GM11168 (cell line): ENCODE results near the gene CTIF.
"Not testable (repeated sequence)": the region's sequence is repeated elsewhere in the genome, so short reads cannot be mapped to it uniquely, and the experiment has no call there.

Experiments
- in situ Hi-C: fragments of 300-500 bp; cut with MboI; formaldehyde crosslinking; loops from one replicate; pipeline ENCODE4 v1.12.0; 2022; ENCODE audit warnings: low sequenced_read_pairs; ENCODE audit not compliant: unreplicated experiment

CTIF gene

DNA sequence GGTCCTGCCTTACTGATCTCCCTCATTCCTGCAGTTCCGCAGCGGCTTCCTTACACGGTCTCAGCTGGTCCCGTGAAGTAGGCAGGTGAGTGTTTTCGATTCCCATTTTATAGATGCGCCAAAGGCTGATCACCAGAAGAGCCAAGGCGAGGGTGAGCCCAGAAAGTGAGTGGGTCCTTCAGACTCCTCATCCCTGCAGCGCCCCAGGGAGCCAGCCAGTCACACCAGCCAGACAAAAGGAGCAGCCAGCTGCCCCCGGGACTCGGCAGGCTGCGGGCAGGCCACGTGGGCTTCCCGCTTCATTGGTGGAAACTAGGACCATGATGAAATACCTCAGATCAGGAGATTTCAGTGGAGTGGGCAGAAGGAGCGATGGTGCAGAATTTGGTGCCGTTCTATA, 326.0 kb downstream of the CTIF start:
- in situ Hi-C loops: no loop called here

DNA sequence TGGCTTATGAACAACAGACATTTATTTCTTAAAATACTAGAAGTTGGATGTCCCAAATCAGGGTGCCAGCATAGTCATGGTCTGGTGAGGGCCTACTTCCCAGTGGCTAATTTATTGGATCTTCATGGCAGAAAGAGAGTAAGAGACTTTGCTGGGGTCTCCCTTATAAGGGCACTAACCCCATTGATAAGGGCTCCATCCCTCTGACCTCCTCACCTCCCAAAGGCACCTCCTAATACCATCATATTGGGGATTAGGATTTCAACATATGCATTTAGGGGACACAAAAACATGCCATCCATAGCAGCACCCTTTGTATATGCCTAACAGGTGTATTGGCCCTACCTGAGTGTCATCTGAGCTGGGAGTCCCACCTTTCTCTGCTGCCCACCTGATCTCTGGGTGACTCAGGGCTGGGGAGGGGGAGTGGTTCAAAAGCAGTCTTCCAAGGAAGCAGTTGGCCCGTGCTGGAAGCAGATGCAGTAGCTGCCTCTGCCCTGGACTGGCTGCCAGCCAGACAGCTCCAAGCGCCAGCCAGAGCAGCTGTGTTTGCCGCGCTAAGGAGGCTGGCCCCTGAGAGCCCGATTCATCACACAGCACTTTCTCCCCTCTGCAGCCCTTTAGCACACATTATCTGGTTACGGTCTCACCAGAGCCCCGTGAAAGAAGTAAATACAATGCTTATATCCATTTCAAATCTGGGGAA, 327.4 kb downstream of the CTIF start:
- in situ Hi-C loops: no loop called here

DNA sequence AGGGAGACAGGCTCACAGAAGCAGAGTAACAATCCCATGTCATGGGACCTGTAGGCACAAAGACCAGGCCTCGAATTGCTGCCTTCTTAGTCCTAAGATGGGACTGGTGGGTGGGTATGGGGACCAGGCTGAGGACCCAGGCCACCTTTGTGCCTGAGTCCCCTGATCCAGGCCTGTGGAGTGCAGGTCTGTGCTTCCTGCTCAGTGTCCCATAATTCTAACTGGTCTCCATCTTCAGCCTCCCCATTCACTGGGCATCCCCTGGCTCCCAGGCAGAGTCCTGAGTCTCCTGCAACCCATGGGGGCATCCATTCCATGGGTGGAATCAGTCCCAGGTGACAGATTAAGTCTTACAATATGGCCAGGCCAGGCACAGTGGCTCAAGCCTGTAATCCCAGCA, 328.0 kb downstream of the CTIF start:
- in situ Hi-C loops: no loop called here

DNA sequence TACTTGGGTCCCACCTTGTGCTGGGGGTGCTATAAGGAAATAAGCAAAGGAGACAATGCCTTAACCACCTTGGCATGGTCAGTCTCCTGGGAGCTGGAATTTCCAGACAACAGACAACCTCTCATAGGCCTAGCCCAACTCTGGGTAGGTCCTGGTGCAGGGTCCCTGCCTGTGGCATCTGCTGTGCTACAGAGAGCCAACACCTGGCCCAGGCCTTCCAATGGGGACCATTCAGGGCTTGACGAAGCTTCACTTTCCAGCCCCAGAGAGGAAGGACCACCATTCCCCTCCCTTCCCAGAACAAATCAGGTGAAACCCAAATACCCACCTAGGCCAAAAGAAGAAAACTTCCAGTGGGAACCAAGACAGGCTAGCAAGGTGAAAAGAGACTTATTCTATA, 329.1 kb downstream of the CTIF start:
- in situ Hi-C loops: no loop called here

DNA sequence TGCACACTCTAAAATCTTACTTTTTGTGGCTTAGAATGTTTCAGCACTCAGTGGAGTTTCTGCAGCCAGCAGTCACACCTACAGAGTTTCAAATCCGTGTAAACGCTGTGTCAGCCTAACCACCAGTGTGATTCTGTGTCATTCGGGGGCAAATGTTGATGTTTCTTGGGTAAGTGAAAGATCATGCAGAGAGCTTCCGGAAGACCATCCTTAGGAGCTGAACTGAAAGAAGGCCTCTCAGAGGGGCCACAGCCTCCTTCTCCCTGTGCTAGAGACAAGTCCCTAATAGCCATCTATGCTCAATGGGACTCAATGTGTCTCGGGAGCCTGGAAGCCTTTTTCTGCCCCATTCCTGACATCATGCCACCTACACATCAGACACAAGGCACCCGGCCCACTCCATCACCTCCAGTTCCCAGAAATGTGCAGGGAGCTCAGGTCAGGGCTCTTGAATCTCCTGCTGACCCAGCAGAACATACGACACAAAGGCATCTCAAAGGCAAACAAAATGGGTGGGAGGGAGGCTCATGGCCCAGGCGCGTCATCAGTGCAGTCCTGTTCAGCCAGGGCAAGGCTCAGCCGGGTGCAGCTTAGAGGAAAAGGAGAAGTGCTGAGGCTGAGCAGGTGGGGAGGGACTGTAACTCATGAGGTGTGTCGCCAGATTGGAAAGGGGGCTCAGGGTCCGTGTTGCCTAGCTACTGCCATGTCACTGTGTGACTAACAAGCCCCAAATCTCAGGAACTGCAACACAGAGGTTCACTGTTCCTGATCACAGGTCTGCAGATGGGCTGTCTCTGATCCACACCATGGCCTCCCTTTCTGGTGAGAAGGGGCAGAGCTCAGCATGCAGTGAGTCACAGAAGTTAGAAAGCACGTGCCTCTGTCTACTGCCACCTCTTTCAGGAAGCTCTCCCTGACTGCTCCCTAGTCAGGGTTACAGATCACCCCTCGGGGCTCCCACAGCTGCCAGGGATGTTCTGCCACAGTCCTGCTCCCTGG, 329.9 kb downstream of the CTIF start:
- in situ Hi-C loops: no loop called here

DNA sequence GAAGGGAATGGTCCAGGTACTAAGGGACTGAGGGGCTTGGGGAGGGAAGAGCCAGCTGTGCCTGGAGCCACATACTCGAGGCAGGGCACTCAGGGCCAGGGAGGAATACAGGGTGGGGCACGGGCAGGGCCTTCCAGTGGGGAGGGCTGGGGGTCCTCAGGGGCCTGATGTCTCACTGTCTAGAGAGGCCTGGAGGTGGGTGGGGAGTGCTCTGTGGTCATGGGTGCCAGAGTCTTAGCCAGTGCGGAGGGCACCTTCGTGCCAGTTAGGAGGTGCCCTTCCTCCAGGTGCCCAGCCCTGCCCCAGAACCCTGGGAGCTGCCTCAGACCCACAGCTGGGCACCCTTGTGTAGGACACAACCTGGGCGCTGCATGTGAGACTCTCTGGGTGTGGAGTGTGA, 330.8 kb downstream of the CTIF start:
- in situ Hi-C loops: no loop called here

DNA sequence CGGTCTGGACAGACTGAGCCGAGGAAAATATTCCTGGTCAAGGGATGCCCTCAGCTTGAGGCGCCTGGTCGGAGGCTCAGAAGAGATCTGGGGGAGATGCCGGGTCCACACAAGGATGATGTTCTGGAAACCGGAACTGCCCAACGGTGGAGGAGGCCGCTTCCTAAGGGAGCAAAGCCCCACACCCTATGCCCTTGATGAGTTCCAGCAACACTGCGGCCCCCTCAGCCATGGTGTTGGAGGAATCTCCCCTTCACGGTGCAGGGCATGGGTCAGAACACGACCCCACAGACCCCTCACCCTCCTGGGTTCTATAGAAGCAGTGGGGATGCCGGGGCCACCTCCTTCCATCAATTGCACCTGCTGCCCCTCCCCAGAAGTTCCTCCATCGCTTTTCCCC, 332.1 kb downstream of the CTIF start:
- in situ Hi-C loops: not testable (repeated sequence)

DNA sequence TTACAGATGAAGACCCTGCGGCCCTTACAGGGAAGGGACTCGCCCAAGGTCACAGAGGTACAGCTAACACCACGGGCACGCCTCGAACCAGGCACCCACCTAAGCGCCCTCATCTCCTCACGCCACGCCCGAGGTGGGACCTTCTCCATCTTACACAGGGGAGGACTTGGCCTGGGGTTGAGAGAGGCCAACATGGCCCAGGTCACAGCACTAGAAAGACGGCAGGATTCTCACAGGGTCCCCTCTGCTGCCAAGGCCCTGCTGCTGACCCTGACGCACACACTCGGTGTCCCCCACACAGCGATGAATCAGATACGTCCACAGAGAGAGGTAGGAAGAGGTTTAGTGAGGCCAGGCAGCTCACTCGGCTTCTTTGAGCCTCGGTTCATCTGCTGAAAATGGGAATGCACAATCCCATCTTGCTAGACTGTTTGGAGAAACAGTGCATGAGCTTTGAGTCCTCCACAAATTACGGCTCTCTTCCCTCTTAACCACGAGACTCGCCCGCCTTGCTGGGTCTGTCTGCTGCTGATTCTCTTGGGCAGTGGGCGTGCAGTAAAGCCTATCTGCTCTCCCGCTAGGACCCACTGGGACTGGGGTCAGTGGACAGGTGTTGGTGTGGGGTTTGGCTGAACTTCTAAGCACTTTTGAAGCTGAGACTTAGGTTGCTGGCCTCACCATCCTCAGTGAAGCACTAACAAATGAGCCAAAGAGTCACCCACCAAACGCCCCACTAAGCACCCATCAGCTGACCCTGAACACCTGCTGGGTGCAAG, 332.7 kb downstream of the CTIF start:
- in situ Hi-C loops: no loop called here

DNA sequence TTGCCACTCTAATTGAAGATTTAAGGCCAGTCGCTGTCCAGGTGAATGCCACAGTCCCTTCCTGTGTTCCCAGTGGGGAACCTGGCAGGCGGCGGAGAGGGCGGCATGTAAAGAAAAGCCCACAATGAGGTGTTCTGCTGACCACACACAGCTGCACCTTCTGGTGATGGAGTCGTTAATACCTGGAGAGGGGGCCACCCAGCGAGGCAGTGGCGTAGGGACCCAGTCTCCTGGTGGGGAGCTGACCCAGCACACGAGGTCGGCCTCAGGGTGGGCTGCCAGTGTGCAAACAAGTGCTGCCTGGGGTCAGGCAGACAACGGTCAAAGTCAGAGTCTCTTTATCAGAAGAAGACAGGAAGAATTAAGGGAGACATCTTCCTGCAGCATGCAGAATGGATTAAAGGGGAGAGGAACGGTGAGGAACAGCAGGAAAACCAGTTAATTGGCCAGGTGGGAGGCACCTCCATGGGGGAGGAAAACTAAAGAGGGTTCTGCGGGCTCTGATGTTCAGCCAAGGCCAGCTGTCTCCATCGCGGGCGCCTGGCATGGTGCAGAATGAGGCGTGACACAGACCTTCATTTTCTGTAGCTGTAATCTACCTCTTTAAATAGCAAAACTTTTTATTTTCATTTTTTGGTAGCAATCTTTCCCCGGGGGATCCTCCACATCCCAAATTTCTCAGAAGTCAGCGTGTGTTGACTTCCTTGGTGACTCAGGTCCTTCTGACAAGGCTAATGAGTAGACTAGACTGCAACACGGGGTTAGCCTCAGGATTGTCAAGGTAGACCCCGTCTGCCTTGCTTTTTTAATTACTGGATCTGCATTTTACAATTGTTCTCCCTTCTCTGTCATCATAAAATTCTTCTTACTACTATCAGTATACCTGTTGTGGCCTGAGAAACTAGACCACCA, 333.7 kb downstream of the CTIF start:
- in situ Hi-C loops: no loop called here

DNA sequence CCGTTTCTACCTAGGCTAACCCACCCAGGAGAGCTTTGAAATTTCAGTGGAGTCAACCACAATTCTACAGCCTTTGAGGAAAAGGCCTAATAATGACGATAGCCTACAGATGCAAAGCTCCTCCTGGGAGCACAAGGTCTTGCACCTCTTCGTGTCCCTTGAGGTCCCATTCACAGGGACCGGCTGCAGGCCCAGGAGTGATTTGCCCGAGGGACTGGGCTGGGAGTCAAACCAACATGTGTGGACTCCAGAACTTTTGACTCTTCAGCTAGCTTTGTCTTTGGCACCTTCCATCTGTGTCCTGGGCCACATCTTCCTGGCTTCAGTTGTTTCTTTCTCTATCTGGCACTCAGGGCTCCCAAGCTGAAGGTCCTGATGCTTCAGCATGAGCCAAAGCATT, 335.4 kb downstream of the CTIF start:
- in situ Hi-C loops: no loop called here

DNA sequence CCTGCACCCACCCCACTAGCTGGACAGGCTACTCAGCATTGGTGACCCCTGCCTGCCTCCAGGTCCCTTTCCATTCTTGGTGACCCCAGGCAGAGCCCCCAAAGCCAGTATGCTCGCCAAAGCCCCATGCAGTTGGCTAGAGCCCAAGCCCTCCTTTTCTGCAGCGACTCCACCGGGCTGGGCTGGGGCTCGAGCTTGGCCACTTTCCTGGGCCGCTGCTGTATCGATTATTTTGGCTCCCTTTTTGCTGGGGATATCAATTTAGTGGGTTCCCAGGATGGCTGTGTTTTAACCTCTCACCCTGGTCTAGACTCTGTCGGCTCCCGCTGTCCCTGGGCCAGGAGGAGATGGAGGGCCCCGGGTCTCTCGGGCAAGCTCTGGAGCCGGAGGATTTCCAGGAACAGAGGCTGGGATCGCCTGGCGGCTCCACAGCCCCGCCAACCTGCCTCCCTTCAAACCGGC, 335.9 kb downstream of the CTIF start:
- in situ Hi-C loops: no loop called here

DNA sequence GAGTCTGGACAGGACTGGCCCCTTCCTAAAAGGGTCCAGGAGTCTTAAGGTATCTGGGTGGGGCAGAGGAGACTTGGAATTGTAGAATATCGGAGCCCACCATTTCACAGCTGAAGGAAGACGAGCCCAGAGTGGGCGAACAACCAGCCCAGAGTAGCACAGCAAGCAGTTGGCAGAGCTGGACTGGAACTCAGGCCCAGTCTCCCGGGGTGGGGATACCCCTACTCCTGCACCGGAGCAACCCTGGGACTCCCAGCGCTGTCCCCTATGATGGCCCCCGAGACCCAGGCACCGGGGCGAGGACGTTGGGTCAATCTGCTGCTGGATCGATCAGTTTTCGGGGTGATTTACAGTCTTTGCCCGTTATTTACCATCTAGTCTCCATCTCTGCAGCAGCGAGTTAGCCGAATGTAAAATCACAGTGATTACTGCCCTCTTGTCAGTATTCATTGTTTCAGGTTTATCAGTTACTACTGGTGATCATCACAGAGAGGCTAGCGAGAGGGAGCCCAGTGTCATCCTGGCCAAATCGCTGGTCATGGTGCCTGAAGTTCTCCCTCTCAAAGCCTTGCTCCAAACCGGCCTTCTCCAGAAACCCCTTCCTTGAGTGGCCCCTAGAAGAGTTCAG, 336.6 kb downstream of the CTIF start:
- in situ Hi-C loops: no loop called here

DNA sequence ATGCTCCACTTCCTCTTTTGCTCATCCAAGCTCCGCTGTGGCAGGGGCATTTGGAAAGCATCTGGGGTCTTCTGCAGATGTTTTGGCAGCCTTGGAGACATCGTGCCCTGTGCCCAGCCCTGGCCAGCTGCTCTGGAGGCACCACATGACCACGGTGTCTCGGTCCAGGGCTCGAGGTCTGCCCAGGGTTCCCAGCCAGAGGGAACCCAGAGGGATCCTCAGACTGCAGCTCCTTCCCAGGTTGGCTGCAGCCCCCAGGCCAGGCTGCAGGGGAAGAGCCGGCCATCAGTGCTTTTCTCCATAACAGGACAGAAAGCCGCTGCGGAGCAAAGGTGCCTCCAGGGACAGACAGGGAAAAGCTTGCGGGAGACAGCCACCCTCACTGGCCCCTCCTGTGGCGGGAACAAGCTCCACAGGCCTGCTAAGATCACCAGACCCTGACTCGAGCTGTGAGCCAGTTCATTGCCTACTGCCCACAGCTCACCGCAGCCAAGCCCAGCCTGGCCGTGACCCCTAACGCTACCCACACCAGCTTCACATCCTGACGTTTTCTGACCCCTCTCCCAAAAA, 337.2 kb downstream of the CTIF start:
- in situ Hi-C loops: no loop called here

DNA sequence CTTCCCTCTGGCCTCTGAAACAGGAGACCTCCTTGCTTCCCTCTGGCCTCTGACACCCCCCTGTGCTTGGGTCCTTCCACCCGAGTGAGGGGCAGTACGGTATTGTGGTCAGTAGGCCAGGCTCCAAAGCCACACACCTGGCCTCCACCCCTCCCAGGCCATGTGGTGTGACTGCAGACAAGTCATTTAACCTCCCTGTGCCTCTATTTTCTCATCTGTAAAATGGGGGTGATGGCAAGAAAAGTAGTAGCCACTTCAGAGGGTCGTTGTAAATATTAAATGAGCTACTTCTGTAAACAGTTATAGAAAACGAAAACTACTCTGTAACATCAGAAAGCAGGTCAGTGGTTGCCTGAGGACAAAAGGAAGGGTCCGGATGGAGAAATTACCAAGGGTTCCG, 337.8 kb downstream of the CTIF start:
- in situ Hi-C loops: no loop called here

DNA sequence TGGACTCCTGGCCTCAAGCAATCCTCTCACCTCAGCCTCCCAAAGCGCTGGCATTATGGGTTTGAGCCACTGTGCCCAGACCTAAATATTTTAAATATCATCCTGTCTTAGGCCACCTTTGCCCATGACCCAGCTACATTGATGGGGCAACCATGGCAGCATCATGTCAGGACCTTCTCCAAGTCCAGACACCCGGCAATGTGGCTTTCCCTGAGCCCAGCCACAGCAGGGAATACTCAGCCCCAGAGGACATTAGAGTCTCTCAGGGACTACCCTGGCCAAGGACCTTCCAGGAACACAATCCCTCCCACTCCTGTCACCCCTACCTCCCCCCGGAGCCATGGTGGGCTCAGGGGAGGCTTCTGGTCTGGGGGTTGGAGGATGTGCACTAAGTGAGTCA, 339.1 kb downstream of the CTIF start:
- in situ Hi-C loops: no loop called here

DNA sequence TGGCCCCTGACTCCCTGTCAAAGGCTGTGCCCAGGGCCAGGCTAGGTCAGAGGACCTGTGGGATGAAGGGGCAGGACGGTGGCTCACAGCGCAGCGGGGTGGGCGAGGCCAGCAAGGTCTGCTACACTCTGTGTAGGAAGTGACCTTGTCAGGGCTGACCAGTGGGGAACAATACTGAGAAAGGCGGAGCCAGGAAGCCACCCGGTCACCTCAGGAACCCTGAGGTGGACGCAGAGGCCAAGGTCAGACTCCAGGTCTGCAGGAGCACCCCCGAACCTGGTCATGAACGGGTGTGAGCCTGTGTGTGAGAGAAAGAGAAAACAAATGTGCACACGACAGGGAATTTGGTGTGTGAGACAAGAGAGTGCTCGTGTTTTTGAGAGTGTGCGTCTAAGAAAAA, 339.6 kb downstream of the CTIF start:
- in situ Hi-C loops: no loop called here

DNA sequence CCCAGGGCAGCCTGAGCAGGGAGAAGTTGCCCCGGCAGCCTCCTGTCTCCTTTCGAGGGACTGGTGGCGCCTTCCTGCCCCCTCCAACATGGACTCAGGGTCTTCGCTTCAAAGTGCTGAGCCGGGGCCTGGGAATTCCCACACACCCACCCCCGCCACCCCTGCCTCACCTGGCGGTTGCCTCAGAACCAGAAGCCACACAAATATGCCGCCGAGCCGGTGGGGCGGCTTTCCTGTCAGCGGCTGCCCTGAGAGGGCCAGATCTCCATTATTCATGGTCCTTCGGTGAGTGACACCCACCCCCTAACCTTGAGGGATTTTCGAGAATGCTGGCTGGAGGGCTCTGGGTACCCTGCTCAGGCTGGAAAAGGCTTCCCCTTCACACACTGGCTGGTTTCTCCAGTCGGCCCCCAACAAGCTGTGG, 340.2 kb downstream of the CTIF start:
- in situ Hi-C loops: no loop called here

DNA sequence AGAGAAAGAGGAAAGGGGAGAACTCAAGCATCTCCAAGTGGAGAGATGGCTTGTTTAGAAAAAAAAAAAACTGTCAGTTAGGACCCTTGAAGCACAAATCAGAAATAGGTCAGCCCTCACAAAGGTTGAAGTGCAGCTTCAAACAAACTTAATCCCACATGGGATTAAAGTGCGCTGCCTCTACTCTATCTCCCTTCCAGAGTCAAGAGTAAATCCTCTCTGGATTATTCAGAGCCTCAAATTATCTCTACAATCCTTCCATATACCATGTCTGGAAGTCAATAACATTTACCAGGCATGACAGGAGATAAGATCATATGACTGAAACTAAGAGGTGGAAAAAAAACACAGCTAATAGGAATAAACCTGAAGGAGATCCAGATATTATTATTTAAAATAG, 342.1 kb downstream of the CTIF start:
- in situ Hi-C loops: no loop called here

DNA sequence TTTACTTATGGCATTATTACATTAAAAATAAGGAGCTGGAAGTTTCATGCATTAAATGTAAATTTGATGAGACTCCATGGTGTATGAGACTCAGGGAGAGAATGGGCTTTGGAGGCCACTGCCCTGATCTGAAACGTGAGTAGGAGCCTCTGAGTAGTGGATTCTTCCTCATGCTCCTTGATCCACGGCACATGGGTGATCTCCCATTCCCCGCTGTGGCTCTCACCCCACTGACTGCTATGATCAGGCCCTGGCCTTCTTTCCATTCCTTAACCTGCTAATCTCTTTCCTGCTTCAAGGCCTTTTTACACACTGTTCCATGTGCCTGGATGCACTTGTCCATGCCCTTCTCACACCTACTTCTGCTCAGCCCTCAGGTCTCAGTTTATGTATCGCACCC, 343.5 kb downstream of the CTIF start:
- in situ Hi-C loops: no loop called here
